ENCODE measurements around the gene SLC6A8. TPM values are rescaled to one million over a fixed set of nuclear protein-coding genes. Genes with fewer than 3 reads are reported as not detected.
A peak's percentile ranks its signal among the peaks of the same experiment; 100 is the strongest.

SLC6A8 gene
- total RNA-seq, 1 experiment from 2014 or later, result 21.7 TPM

DNA sequence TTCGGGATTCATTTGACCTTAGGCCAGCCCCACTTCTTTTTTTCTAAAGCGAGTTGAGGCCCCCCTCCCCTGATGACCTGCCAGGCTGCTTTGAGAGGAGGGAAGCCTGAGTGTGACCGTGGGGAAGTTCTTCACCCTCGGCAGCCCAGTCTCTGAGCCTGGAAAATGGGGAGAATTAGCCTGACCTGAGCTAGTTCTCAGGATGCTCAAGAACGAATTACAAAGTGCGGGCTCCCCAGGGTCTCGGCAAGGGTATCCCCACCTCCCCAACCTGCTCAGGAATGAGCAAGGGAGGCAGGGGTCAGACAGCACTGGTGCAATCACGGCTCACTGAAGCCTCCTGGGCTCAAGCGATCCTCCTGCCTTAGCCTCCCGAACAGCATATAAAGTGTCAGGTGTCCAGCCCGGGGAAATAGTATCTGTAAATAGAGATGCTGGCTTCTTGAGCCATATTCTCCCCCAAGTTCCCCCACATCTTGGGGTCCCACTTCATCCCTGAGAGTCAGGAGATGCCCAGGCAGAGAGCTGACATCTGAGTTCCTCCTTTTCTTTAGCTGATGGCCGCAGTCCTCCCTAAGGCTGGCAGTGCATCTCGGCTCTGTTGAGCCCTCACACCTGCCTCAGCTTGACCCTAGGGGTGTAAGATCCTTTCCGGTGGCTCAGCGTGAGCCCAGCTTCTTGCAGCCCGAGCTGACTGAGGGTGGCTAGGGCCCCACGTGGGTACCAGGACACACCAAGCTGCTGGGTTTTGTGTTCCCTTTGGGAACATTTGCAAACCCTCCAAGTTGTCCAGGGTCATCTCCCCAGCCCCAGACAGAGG is 39.2 kb upstream of the SLC6A8 start:
- no peak for DNase-seq (ENCODE audit: low spot score)

- DNase-seq (ENCODE audit: low spot score), result no peak
These were observed 38.4 kb upstream of the SLC6A8 start for GRCh38 chrX:153649178-153649914.

- DNase-seq (ENCODE audit: low spot score), result no peak
These were observed 37.6 kb upstream of the SLC6A8 start for GRCh38 chrX:153649915-153650782.

DNA sequence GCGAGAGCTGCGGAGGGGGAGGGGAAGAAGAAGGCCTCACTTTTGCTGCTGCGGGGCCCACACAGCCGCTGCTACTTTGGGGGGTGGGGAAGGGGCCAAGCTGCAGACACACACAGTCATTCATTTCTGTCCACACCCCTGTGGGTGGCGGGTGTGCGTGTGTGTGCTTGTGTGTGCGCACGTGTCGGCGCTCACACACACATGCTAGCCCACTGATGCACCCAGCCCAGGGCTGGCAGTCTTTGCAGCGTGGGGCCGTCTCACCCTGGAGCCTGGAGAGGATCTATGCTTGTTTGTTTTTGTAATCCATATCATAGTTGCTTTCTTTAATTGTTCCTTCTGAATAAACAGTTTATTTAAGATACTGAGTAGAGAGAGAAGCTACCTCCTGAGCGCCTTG is 36.8 kb upstream of the SLC6A8 start:
- no peak for DNase-seq (ENCODE audit: low spot score)

DNA sequence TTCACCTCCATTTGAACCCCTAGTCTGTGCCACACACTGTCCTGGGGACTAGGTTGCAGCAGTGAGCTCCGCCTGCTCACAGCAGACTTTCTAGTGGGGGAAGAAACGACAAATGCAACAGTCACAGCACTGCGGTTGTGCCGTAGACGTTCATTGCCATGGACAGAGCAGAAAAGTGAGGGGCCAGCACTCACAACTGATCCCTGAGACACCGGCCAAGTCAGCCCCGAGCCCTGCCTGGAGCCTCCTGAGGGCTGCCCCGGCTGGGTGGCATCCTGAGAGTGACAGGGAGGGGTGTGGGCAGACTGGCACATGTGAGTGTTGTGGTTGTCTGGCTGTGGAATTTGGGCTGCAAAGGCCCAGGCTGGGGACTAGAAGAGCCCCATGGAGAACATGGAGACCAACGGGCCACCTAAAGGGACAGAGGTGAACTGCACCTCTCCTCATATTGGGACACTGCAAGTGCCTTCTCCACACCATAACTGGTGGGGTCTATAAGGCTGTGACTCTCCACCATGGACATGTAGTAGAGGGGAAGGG is 36.1 kb upstream of the SLC6A8 start:
- no peak for DNase-seq (ENCODE audit: low spot score)

- DNase-seq (ENCODE audit: low spot score), result no peak
These were observed 34.2 kb upstream of the SLC6A8 start for GRCh38 chrX:153653556-153653955.

GRCh38 chrX:153657161-153657560 is 30.6 kb upstream of the SLC6A8 start:
- no peak for DNase-seq (ENCODE audit: low spot score)

GRCh38 chrX:153659268-153659667 is 28.5 kb upstream of the SLC6A8 start:
- DNase-seq (ENCODE audit: low spot score), result no peak

GRCh38 chrX:153662266-153662665 is 25.5 kb upstream of the SLC6A8 start:
- DNase-seq (ENCODE audit: low spot score), result no peak

DNA sequence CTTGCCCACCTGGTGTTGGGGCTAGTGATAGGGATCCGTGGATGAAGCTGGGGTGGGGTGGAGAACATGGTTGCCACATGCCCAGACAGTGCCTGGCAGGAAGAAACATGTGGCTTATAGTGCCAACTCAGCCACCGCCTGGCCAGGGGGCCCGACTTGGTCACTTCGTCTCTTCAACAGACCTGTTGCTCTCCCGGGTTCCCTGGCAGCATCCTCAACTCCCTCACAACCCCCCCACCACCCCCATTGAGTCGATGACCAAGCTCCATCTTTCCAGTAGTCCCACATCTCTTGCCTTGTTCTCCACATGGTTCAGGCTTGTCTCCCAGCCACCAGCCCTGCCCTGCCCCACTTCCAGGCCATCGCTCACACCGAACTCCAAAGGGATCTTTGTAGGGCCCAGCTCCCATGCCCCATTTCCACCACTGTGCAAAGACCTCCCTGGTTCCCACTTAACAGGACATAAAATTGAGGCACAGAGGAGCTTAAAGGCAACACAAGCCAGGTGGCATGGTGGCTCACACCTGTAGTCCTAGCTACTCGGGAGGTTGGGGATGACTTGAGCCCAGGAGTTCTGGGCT is 21.9 kb upstream of the SLC6A8 start:
- DNase-seq (ENCODE audit: low spot score), result no peak

- DNase-seq (ENCODE audit: low spot score), result no peak
These were observed 20.3 kb upstream of the SLC6A8 start for GRCh38 chrX:153667281-153667955.

DNA sequence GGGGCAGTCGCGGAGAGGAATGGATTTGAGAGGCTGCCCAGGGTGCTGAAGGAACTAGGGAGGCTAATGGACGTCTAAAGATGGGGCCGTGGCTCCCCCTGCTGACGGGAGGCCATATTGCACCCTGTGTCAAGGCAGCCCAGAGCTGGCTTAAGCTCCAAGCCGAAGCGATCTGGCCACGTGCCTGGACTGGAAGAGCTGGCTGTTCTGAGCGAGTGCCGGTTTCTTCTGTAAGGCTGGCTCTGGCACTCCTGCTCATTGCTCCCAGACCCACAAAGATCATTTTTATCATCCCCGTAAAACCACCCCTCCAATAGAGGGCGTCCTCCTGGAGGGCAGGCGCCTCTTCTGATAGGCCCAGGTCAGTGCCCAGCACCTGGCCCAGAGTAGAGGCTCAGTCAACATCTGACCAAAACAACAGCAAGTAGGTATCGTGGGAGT is 19.8 kb upstream of the SLC6A8 start:
- peak; percentile 77 for DNase-seq (ENCODE audit: low spot score)

- DNase-seq (ENCODE audit: low spot score), result no peak
These were observed 19.1 kb upstream of the SLC6A8 start for GRCh38 chrX:153668423-153669173.

DNA sequence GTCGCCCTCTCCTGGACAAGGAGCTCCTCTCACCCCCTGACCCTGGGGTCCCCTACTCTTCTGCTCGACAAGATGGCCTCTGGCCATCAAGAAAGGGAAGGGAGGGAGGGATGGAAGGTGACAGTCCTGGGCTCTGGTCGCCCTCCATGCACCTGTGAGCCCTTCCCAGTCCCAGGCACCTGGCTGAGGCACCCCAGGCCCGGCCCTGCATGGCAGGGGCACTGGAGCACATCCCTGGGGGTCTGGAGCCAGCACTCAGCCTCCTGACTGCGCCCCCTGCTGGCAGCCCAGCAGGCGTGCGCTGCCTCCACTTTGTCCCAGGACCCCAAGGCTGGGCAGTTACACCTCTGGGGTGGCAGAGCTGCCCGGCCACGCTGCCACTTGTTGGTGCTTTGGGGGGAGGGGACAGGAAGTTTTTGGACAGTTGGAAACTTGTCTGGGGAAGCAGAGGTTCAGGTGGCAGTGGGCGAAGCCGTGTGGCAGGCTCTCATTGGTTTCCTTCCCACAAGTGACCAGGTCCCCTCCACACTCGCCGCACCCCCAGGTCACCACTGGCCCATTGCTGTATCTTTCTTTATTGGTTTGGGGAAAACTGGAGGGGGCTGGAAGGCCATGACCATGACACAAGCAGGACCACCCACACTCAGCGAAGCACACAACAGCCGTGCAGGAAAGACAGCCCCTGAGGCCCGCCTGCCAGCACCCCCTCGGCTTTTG is 18.4 kb upstream of the SLC6A8 start:
- DNase-seq (ENCODE audit: low spot score), result no peak

GRCh38 chrX:153669901-153670731 is 17.6 kb upstream of the SLC6A8 start:
- DNase-seq (ENCODE audit: low spot score), result no peak

- no peak for DNase-seq (ENCODE audit: low spot score)
These were observed 16.8 kb upstream of the SLC6A8 start for GRCh38 chrX:153670748-153671588.
